SK-N-SH (cell line): ENCODE data around the gene DOCK10.

ENCODE experiments used
- CHD2 ChIP-seq: fragments of 150-350 bp; IDR thresholded peaks from 2 replicates; pipeline ENCODE4 v1.6.1; 2018; ENCODE audit warnings: low read length; ENCODE audit not compliant: partially characterized antibody
- CTCF ChIP-seq: fragments of 200-600 bp; sonication (generic); IDR thresholded peaks from 2 replicates; pipeline ENCODE4 v1.6.1; 2017; ENCODE audit warnings: antibody characterized with exemption, mild to moderate bottlenecking, moderate library complexity
- EP300 ChIP-seq, 2 experiments: IDR thresholded peaks; 2 replicates each; pipeline versions ENCODE4 v1.4.0 to v1.6.1; 2012; ENCODE audit warnings: borderline replicate concordance in 1 of 2, low read depth in 1 of 2, low read length in 1 of 2
- NRF1 ChIP-seq: IDR thresholded peaks from 2 replicates; pipeline ENCODE4 v1.6.1; 2012; ENCODE audit warnings: low read depth, mild to moderate bottlenecking, low read length

DNA sequence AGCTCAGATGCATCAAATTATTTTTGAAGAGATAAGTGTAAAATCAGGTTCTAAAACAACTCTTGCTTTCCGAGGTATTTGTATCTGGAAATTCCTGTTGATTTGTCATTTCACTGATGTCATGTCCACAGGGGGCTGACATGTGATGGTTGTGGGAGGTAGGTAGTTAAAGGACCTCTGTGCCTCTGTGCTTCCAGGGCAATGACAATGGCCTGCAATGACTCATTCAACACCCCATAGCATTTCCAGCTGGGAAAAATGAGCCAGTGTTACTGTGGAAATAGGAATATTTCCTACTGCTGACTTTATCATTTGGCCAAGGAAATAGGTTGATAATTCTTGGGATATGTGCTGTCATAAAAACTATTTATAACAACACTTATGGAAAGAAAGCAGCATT lies 239.9 kb downstream of the DOCK10 start:
- TF ChIP-seq CHD2, result no peak
- TF ChIP-seq NRF1, result no peak
- no peak for TF ChIP-seq CTCF
- TF ChIP-seq EP300 (IDR thresholded peaks at IDR 0.05; ENCODE audit: borderline replicate concordance in 1 of 2, low read depth in 1 of 2, low read length in 1 of 2), result no peak
